Body of pancreas (tissue), 4 donors: ENCODE results near the gene FKBP1C. TPM values are rescaled to one million over a fixed set of nuclear protein-coding genes. Genes with fewer than 3 reads are reported as not detected.
"Not testable (repeated sequence)": the region's sequence is repeated elsewhere in the genome, so short reads cannot be mapped to it uniquely, and the experiment has no call there.

Experiments used
- ATAC-seq: fragments of 150-250 bp; one replicate; pipeline ENCODE4 v1.9.1; 2016
- DNase-seq, 4 donors: peaks; one replicate each; pipeline ENCODE4 v3.0.0-alpha.2; 2019
- H3K27ac ChIP-seq, 4 donors: fragments of 200-600 bp; sonication (generic); 1 replicate in 3 of 4; 2 replicates in 1 of 4; pipeline versions ENCODE4 v1.5.1 to v1.6.1; 2016 to 2019; ENCODE audit warnings: mild to moderate bottlenecking in 1 of 4, mixed read lengths in 1 of 4, moderate library complexity in 1 of 4
- H3K27me3 ChIP-seq, 2 donors: fragments of 200-600 bp; sonication (generic); one replicate each; pipeline ENCODE4 v1.6.0; 2016; ENCODE audit warnings: mild to moderate bottlenecking in 1 of 2
- H3K36me3 ChIP-seq, 2 donors: fragments of 200-600 bp; sonication (generic); replicated peaks in 1 of 2; 2 replicates each; pipeline ENCODE4 v1.5.1; 2016; ENCODE audit warnings: low read depth in 2 of 2; ENCODE audit not compliant: insufficient read depth in 1 of 2
- H3K4me1 ChIP-seq: fragments of 200-600 bp; sonication (generic); one replicate; pipeline ENCODE4 v1.6.0; 2016
- H3K4me3 ChIP-seq, 2 donors: fragments of 200-600 bp; sonication (generic); 1 replicate in 1 of 2; 2 replicates in 1 of 2; pipeline ENCODE4 v1.5.1; 2016 to 2019
- H3K9me3 ChIP-seq, 3 donors: fragments of 200-600 bp; sonication (generic); 1 replicate in 2 of 3; 2 replicates in 1 of 3; pipeline ENCODE4 v1.5.1; 2016
- POLR2A ChIP-seq, 3 donors: fragments of 450-650 bp; IDR thresholded peaks; one replicate each; pipeline ENCODE4 v1.6.1; 2016; ENCODE audit warnings: antibody characterized with exemption in 3 of 3, mild to moderate bottlenecking in 2 of 3
- WGBS, 2 donors: methylation state at CpG; one replicate each; pipeline ENCODE4 v1.1.5; 2017; 5-methylcytosine and 5-hydroxymethylcytosine counted together
- intact Hi-C: fragments of 100-400 bp; cut with DNase I; formaldehyde crosslinking; loops from one replicate; pipeline ENCODE4 v1.15.1; 2023
- total RNA-seq, 2 donors: library from RNA; depleted of rRNA; stranded (reverse); fragments of >200 nt; gene quantifications; one replicate each; pipeline ENCODE4 v1.1.0, GENCODE V29; 2016
- TF ChIP-seq, protein P1 (sequence below), 7 experiments: fragments of 450-650 bp in 4 of 7; fragments of 200-600 bp in 3 of 7; sonication (generic) in 3 of 7; IDR thresholded peaks; one replicate each; pipeline ENCODE4 v1.5.1; 2016 to 2019; ENCODE audit warnings: antibody characterized with exemption in 7 of 7

FKBP1C gene
- total RNA-seq = not detected

DNA sequence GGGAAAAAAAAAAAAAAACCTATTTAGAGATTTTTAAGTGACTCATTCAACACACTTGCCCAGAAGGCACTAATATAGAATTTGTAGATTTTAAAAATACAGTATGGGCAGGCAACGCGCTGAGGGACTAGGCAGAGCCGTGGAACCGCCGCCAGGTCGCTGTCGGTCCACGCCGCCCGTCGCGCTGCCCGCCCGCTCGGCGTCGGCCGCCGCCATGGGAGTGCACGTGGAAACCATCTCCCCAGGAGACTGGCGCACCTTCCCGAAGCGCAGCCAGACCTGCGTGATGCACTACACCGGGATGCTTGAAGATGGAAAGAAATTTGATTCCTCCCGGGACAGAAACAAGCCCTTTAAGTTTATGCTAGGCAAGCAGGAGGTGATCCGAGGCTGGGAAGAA, at the start of gene FKBP1C:
FKBP1C (plus strand) TSS at position 127 of the 400 bp plus-strand sequence.
- H3K4me3 ChIP-seq, intact Hi-C loops, H3K4me1 ChIP-seq, H3K27ac ChIP-seq, H3K36me3 ChIP-seq, H3K27me3 ChIP-seq, H3K9me3 ChIP-seq, DNase-seq, ATAC-seq: not testable (repeated sequence)
- 88 to 92% methylated on average over 27 of the region's 27 CpGs for WGBS, 2 donors

DNA sequence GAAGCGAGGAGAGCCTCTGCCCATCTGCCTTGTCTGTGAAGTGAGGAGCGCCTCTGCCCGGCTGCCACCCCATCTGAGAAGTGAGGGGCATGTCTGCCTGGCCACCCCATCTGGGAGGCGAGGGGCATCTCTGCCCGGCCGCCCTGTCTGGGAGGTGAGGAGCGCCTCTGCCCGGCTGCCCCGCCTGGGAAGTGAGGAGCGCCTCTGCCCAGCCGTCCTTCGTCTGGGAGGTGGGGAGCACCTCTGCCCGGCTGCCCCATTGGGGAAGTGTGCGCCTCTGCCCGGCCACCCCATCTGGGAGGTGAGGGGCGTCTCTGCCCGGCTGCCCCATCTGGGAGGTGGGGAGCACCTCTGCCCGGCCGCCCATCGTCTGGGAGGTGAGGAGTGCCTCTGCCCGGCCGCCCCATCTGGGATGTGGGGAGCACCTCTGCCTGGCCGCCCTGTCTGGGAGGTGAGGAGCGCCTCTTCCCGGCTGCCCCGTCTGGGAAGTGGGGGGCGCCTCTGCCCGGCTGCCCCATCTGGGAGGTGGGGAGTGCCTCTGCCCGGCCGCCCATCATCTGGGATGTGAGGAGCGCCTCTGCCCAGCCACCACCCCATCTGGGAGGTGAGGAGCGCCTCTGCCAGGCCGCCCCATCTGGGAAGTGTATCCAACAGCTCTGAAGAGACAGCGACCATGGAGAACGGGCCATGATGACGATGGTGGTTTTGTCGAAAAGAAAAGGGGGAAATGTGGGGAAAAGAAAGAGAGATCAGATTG, 47.0 kb upstream of the FKBP1C start:
- 74 to 93% methylated on average over 3 to 36 of the region's 37 CpGs for WGBS, 2 donors
- H3K27me3 ChIP-seq, H3K27ac ChIP-seq, H3K4me3 ChIP-seq, ATAC-seq, intact Hi-C loops, H3K36me3 ChIP-seq, DNase-seq, H3K9me3 ChIP-seq, H3K4me1 ChIP-seq: not testable (repeated sequence)

DNA sequence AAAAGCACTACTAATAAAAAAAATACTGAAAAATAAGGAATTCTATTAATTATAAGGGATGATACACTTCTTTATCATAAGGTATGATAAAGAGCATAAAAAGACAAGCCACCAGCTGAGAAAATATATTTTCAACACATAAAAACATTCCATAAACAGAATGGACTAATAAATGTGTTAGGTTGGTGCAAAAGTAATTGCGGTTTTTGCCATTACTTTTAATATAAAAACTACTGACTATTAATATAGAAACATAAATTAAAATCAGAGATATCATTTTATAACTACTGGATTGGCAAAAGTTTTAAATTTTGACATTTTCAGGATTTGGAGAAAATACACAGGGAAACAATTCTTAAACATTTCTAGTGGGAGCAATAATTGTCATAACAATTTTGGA, 37.1 kb upstream of the FKBP1C start:
- Histone ChIP-seq H3K27ac (no peak overlapping the region), H3K4me3 (no peak overlapping the region), H3K9me3 (no peaks in the 10 kb centered on the region), H3K27me3 (no peaks in the 10 kb centered on the region), H3K36me3 (no peaks in the 10 kb centered on the region), H3K4me1 (no peaks in the 10 kb centered on the region)
- DNase-seq = no peak
- no peak for ATAC-seq
- TF ChIP-seq, protein P1, sequence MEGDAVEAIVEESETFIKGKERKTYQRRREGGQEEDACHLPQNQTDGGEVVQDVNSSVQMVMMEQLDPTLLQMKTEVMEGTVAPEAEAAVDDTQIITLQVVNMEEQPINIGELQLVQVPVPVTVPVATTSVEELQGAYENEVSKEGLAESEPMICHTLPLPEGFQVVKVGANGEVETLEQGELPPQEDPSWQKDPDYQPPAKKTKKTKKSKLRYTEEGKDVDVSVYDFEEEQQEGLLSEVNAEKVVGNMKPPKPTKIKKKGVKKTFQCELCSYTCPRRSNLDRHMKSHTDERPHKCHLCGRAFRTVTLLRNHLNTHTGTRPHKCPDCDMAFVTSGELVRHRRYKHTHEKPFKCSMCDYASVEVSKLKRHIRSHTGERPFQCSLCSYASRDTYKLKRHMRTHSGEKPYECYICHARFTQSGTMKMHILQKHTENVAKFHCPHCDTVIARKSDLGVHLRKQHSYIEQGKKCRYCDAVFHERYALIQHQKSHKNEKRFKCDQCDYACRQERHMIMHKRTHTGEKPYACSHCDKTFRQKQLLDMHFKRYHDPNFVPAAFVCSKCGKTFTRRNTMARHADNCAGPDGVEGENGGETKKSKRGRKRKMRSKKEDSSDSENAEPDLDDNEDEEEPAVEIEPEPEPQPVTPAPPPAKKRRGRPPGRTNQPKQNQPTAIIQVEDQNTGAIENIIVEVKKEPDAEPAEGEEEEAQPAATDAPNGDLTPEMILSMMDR (IDR thresholded peaks at IDR 0.05) = no peak
- TF ChIP-seq POLR2A (IDR thresholded peaks at IDR 0.05) = no peak
- WGBS, 2 donors = 62 to 84% methylated on average over 1 of the region's 1 CpG
- intact Hi-C loops = no loop called here

DNA sequence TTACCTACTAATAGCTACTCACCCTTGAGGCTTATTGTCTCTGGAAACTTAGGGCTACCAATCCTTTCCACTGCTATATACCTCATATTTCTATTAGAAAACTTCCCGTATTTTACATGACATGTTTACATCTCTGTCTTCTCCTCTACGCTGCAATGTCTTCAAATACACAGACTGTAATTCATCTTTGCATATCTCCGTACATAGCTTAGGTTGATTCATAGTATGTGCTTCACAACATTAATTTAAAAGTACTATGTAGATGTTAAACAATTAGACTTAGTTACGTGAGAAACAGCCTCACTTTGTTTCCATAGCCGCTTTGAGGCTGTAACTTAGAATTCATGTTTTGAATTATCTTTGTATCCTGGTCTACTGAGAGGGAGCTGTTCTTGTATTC, 35.1 kb upstream of the FKBP1C start:
- Histone ChIP-seq H3K27me3 (no peaks in the 10 kb centered on the region), H3K9me3 (no peaks in the 10 kb centered on the region), H3K4me1 (no peaks in the 10 kb centered on the region), H3K27ac (no peak overlapping the region), H3K36me3 (no peaks in the 10 kb centered on the region), H3K4me3 (no peak overlapping the region)
- WGBS, 2 donors = 56 to 58% methylated on average over 5 of the region's 5 CpGs
- intact Hi-C loops = no loop called here
- ATAC-seq (no peak), DNase-seq (no peak)
- TF ChIP-seq POLR2A (IDR thresholded peaks at IDR 0.05) = no peak
- TF ChIP-seq, protein P1 (IDR thresholded peaks at IDR 0.05) = no peak

DNA sequence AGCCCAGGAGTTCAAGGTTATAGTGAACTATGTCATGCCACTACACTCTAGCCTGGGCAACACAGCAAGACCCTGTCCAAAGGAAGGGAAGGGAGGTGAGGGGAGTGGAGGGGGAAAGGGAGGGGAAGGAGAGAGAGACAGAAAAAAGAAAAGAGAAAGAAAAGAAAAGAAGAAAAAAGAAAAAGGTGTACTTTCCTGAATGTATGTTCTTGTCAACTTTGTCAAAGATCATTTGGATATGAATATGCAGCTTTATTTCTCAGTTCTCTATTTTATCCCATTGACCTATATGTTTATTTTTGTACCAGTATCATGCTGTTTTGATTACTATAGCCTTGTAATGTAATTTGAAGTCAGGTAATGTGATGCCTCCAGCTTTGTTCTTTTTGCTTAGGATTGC, 30.9 kb upstream of the FKBP1C start:
- Histone ChIP-seq H3K27ac (no peak overlapping the region), H3K4me1 (no peaks in the 10 kb centered on the region), H3K9me3 (no peaks in the 10 kb centered on the region), H3K4me3 (no peak overlapping the region), H3K27me3 (no peaks in the 10 kb centered on the region), H3K36me3 (no peaks in the 10 kb centered on the region)
- TF ChIP-seq POLR2A (IDR thresholded peaks at IDR 0.05) = no peak
- TF ChIP-seq, protein P1 (IDR thresholded peaks at IDR 0.05) = no peak
- ATAC-seq (no peak), DNase-seq (no peak)
- intact Hi-C loops = no loop called here

DNA sequence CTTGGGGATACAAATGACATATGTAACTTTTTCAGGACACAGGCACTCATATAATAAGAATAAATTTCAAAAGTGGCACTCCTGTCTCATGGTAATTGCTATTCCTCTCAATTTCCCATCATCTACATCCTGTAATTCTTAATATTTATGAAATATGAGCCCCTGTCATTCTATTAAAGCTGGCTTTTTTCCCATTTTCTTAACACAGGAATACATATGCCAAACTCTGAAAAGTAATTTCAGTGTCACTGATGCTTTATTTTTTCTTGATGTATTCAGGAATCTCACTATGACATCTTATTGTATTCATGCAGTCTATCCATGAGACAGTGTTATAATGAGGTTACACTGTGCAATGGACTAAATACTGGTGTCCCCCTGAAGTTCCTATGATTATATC, 24.3 kb upstream of the FKBP1C start:
- H3K4me1 ChIP-seq = no peaks in the 10 kb centered on the region
- no peaks in the 10 kb centered on the region for H3K36me3 ChIP-seq
- no peaks in the 10 kb centered on the region for H3K9me3 ChIP-seq
- H3K4me3 ChIP-seq = no peak overlapping the region
- no peak for TF ChIP-seq POLR2A (IDR thresholded peaks at IDR 0.05)
- TF ChIP-seq, protein P1 (IDR thresholded peaks at IDR 0.05) = no peak
- H3K27ac ChIP-seq = no peak overlapping the region
- no peak for ATAC-seq
- H3K27me3 ChIP-seq = no peaks in the 10 kb centered on the region
- intact Hi-C loops = no loop called here
- no peak for DNase-seq
